Fibroblast of skin of back (primary cell): ENCODE results near the gene LY6G5B.

Experiments
- DNase-seq: peaks from one replicate; pipeline ENCODE4 v3.0.0-alpha.2; 2013

The LY6G5B gene

GRCh38 chr6:31715022-31715958, 45.5 kb downstream of the LY6G5B start, which contains the start of gene LY6G6D:
TSS of gene LY6G6D (plus strand) at chr6:31715348. CDS start at chr6:31715356, 8 bp downstream.
- no peak for DNase-seq

GRCh38 chr6:31717499-31718222, 47.9 kb downstream of the LY6G5B start:
- DNase-seq: no peak

- no peak for DNase-seq
These were observed 48.5 kb downstream of the LY6G5B start for GRCh38 chr6:31718265-31718664.

GRCh38 chr6:31719001-31719400, 49.2 kb downstream of the LY6G5B start:
- DNase-seq: no peak

GRCh38 chr6:31720196-31720770, 50.5 kb downstream of the LY6G5B start:
- DNase-seq: no peak

DNA sequence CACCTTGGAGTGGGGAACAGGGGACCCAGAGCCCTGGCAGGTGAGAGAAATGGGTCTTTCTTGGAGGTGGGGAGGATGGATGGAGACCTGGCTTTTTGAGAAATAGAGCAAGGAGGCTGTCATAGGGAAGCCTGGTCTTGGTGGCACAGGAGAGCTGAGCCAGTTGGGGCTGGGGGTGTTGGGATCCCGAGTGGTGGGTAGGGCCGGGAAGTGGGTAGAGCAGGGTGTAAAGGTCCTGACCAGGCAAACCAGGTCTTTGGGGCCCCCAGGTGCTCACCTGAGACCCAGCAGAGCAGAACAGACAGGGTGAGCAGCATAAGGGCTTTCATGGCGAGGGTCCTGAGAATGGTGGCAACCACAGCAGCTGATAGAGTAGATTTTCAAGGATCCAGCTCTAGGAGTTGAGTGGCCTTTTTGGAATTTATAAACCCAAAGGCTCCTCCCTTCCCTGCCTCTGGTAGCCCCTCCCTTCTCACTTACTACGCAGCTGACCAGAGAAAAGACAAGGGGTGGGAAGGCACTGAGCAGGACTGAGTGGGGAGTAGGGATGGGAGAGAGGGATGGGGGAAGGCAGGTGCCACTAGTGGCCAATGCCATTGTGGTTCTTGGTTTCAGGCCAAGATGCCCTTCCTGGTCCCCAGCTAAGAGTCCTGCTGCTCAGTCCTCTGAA, 51.7 kb downstream of the LY6G5B start, which contains the start of gene LY6G6C:
Gene LY6G6C, minus strand, starts transcription at position 396 of the 670 bp plus-strand sequence. Its CDS starts 67 bp downstream, at position 329.
- no peak for DNase-seq

- DNase-seq: no peak
These were observed 52.4 kb downstream of the LY6G5B start for GRCh38 chr6:31722173-31722572.
